IMR-90 (cell line): ENCODE results near the gene MAP3K19. TPM values are rescaled to one million over a fixed set of nuclear protein-coding genes. Genes with fewer than 3 reads are reported as not detected.

Experiments
- ATAC-seq: fragments of 200-7000 bp; cut with Tn5 transposase; 2 replicates; pipeline ENCODE4 v1.9.1; 2020; ENCODE audit warnings: low read depth, mild to moderate bottlenecking, moderate library complexity
- BruUV-seq: library from RNA; stranded (reverse); fragments of 400-500 nt; replicated peaks from 2 replicates; lab custom pipeline; 2021; lab: Mats Ljungman, UMichigan
- CTCF ChIA-PET: fragments of 300-600 bp; formaldehyde crosslinking; extraction: SDS; loops from one replicate; lab custom pipeline; 2021; ENCODE audit warnings: antibody characterized with exemption; lab: Yijun Ruan, JAX
- POLR2A ChIA-PET: fragments of 300-600 bp; sonication (Branson Sonifier 250); formaldehyde crosslinking; loops from one replicate; lab custom pipeline; 2022; ENCODE audit warnings: antibody characterized with exemption; ENCODE audit not compliant: unreplicated experiment; lab: Charles Lee
- DNase-seq: peaks from one replicate; pipeline ENCODE4 v3.0.0; 2013
- H2AFZ ChIP-seq: replicated peaks from 2 replicates; pipeline ENCODE3; 2013; ENCODE audit warnings: low read length, mild to moderate bottlenecking; ENCODE audit not compliant: poor library complexity
- H2AK5ac ChIP-seq: 2 replicates; pipeline ENCODE4 v1.6.1; 2013; ENCODE audit warnings: low read depth, low read length, inconsistent platforms
- H2AK9ac ChIP-seq: replicated peaks from 2 replicates; pipeline ENCODE3; 2013; ENCODE audit warnings: mild to moderate bottlenecking, low read depth, low read length, moderate library complexity; ENCODE audit not compliant: poor library complexity
- H2BK120ac ChIP-seq: 2 replicates; pipeline ENCODE4 v1.6.1; 2013; ENCODE audit warnings: low read depth, low read length, inconsistent platforms
- H2BK15ac ChIP-seq: 3 replicates; pipeline ENCODE4 v1.6.1; 2013; ENCODE audit warnings: low read depth, low read length, inconsistent platforms
- H2BK20ac ChIP-seq: 2 replicates; pipeline ENCODE4 v1.6.1; 2013; ENCODE audit warnings: low read depth, mild to moderate bottlenecking, inconsistent platforms, low read length, moderate library complexity
- H2BK5ac ChIP-seq: 2 replicates; pipeline ENCODE4 v1.6.1; 2013; ENCODE audit warnings: mild to moderate bottlenecking, low read depth, low read length, inconsistent platforms; ENCODE audit not compliant: poor library complexity, severe bottlenecking
- H3K14ac ChIP-seq: replicated peaks from 2 replicates; pipeline ENCODE4 v1.6.1; 2013; ENCODE audit warnings: low read depth, low read length, inconsistent platforms
- H3K18ac ChIP-seq: 2 replicates; pipeline ENCODE4 v1.6.1; 2013; ENCODE audit warnings: low read depth, low read length, control low read depth
- H3K23ac ChIP-seq: 2 replicates; pipeline ENCODE4 v1.6.1; 2013; ENCODE audit warnings: low read depth, low read length, inconsistent platforms
- H3K27ac ChIP-seq: 2 replicates; pipeline ENCODE4 v1.5.1; 2013; ENCODE audit warnings: mild to moderate bottlenecking, control low read depth, low read length; ENCODE audit not compliant: insufficient read depth
- H3K27me3 ChIP-seq: 2 replicates; pipeline ENCODE4 v1.6.1; 2013; ENCODE audit warnings: low read length; ENCODE audit not compliant: control insufficient read depth, insufficient read depth
- H3K36me3 ChIP-seq: 2 replicates; pipeline ENCODE4 v1.6.1; 2013; ENCODE audit warnings: low read length, mixed read lengths; ENCODE audit not compliant: control insufficient read depth, insufficient read depth
- H3K4ac ChIP-seq: 2 replicates; pipeline ENCODE4 v1.6.1; 2013; ENCODE audit warnings: low read depth, low read length, inconsistent platforms
- H3K4me1 ChIP-seq: 2 replicates; pipeline ENCODE4 v1.6.1; 2013; ENCODE audit warnings: low read length, mixed read lengths; ENCODE audit not compliant: control insufficient read depth, insufficient read depth
- H3K4me2 ChIP-seq: 2 replicates; pipeline ENCODE4 v1.6.1; 2013; ENCODE audit warnings: low read depth, mild to moderate bottlenecking, control low read depth, low read length, moderate library complexity
- H3K4me3 ChIP-seq: 2 replicates; pipeline ENCODE4 v1.5.1; 2013; ENCODE audit warnings: low read depth, mild to moderate bottlenecking, control low read depth, low read length, moderate library complexity; ENCODE audit not compliant: insufficient read depth
- H3K56ac ChIP-seq: 2 replicates; pipeline ENCODE4 v1.6.1; 2013; ENCODE audit warnings: low read length, inconsistent platforms; ENCODE audit not compliant: insufficient read depth; ENCODE audit errors: extremely low read depth
- H3K79me1 ChIP-seq, 2 experiments: 2 replicates each; pipeline ENCODE4 v1.6.1; 2013; ENCODE audit warnings: low read length in 2 of 2, inconsistent platforms in 1 of 2, low read depth in 1 of 2
- H3K9ac ChIP-seq: 2 replicates; pipeline ENCODE4 v1.6.1; 2013; ENCODE audit warnings: low read depth, low read length, control low read depth
- H3K9me1 ChIP-seq: 2 replicates; pipeline ENCODE4 v1.6.1; 2013; ENCODE audit warnings: low read length, inconsistent platforms; ENCODE audit not compliant: insufficient read depth
- H3K9me3 ChIP-seq: 2 replicates; pipeline ENCODE4 v1.6.1; 2013; ENCODE audit warnings: low read length; ENCODE audit not compliant: control insufficient read depth, insufficient read depth
- H4K20me1 ChIP-seq: 2 replicates; pipeline ENCODE4 v1.6.1; 2013; ENCODE audit warnings: low read length, inconsistent platforms; ENCODE audit not compliant: insufficient read depth
- H4K5ac ChIP-seq: 2 replicates; pipeline ENCODE4 v1.6.1; 2013; ENCODE audit warnings: mild to moderate bottlenecking, low read depth, low read length, control low read depth
- H4K8ac ChIP-seq, 2 experiments: 2 replicates each; pipeline ENCODE4 v1.6.1; 2013; ENCODE audit warnings: low read depth in 2 of 2, low read length in 2 of 2, control low read depth in 1 of 2, inconsistent platforms in 1 of 2
- H4K91ac ChIP-seq: 2 replicates; pipeline ENCODE4 v1.6.1; 2013; ENCODE audit warnings: low read depth, low read length, inconsistent platforms; ENCODE audit not compliant: insufficient read depth
- BHLHE40 ChIP-seq: fragments of 150-350 bp; IDR thresholded peaks from 2 replicates; pipeline ENCODE4 v1.6.1; 2016; ENCODE audit warnings: mild to moderate bottlenecking, low read depth, low read length
- CEBPB ChIP-seq: IDR thresholded peaks from 2 replicates; pipeline ENCODE4 v1.6.1; 2012; ENCODE audit warnings: low read depth, low read length, improper control_type of control experiment
- CHD1 ChIP-seq: IDR thresholded peaks from 2 replicates; pipeline ENCODE4 v1.6.1; 2012; ENCODE audit warnings: low read depth, low read length, improper control_type of control experiment
- CTCF ChIP-seq: conservative IDR thresholded peaks from 2 replicates; pipeline ENCODE4 v1.5.1; 2012; ENCODE audit warnings: mild to moderate bottlenecking, low read depth, low read length, improper control_type of control experiment
- FOS ChIP-seq: fragments of 150-350 bp; IDR thresholded peaks from 2 replicates; pipeline ENCODE4 v1.6.1; 2016; ENCODE audit warnings: low read depth, low read length
- MAFK ChIP-seq: IDR thresholded peaks from 2 replicates; pipeline ENCODE4 v1.6.1; 2012; ENCODE audit warnings: low read depth, low read length, improper control_type of control experiment
- MAZ ChIP-seq: IDR thresholded peaks from 2 replicates; pipeline ENCODE4 v1.6.1; 2012; ENCODE audit warnings: low read depth, mild to moderate bottlenecking, low read length, improper control_type of control experiment, moderate library complexity, borderline replicate concordance
- MXI1 ChIP-seq: IDR thresholded peaks from 2 replicates; pipeline ENCODE4 v1.6.1; 2012; ENCODE audit warnings: low read depth, mild to moderate bottlenecking, low read length, moderate library complexity, borderline replicate concordance
- NFE2L2 ChIP-seq: fragments of 150-350 bp; IDR thresholded peaks from 2 replicates; pipeline ENCODE4 v1.6.1; 2016; ENCODE audit warnings: low read depth, mild to moderate bottlenecking, low read length
- POLR2A ChIP-seq: IDR thresholded peaks from 2 replicates; pipeline ENCODE4 v1.6.1; 2012; ENCODE audit warnings: mild to moderate bottlenecking, low read depth, low read length
- RAD21 ChIP-seq: IDR thresholded peaks from 2 replicates; pipeline ENCODE4 v1.6.1; 2012; ENCODE audit warnings: low read length, improper control_type of control experiment
- RCOR1 ChIP-seq: IDR thresholded peaks from 2 replicates; pipeline ENCODE4 v1.6.1; 2012; ENCODE audit warnings: mild to moderate bottlenecking, low read length, improper control_type of control experiment; ENCODE audit not compliant: insufficient replicate concordance
- RFX5 ChIP-seq: IDR thresholded peaks from 2 replicates; pipeline ENCODE4 v1.8.0; 2012; ENCODE audit warnings: low read depth, mild to moderate bottlenecking, low read length, moderate library complexity
- SMC3 ChIP-seq: fragments of 150-350 bp; IDR thresholded peaks from 2 replicates; pipeline ENCODE4 v1.6.1; 2016; ENCODE audit warnings: low read depth, mild to moderate bottlenecking, antibody characterized with exemption, low read length, moderate library complexity
- USF2 ChIP-seq: fragments of 150-350 bp; IDR thresholded peaks from 2 replicates; pipeline ENCODE4 v1.6.1; 2017; ENCODE audit warnings: mild to moderate bottlenecking, antibody characterized with exemption, low read length, low read depth
- WGBS, 2 experiments: methylation state at CpG; one replicate each; pipeline versions ENCODE4 v1.1.5 to v1.1.7; 2013; ENCODE audit warnings: missing lambda C conversion rate in 2 of 2; ENCODE audit not compliant: insufficient read length in 1 of 2; ENCODE audit errors: extremely low coverage in 2 of 2; 5-methylcytosine and 5-hydroxymethylcytosine counted together
- dilution Hi-C: fragments of 300-500 bp; cut with HindIII; formaldehyde crosslinking; loops from one replicate; pipeline ENCODE4 v1.14.3; 2018; ENCODE audit warnings: low sequenced_read_pairs; ENCODE audit not compliant: unreplicated experiment
- in situ Hi-C: fragments of 300-500 bp; cut with MboI; formaldehyde crosslinking; loops from 3 replicates; pipeline ENCODE4 v1.14.3; 2019; ENCODE audit warnings: low sequenced_read_pairs, inconsistent platforms, mixed read lengths
- intact Hi-C: fragments of 100-400 bp; cut with micrococcal nuclease; formaldehyde crosslinking; loops from 2 replicates; pipeline ENCODE4 v1.10.0; 2022
- polyA plus RNA-seq, 3 experiments: library from polyadenylated mRNA; depleted of rRNA; stranded (reverse); fragments of >200 nt; gene quantifications; 2 replicates each; pipeline ENCODE4 v1.2.3, GENCODE V29; 2012; ENCODE audit warnings: low replicate concordance in 1 of 3
- total RNA-seq: library from RNA; depleted of rRNA; stranded (reverse); fragments of >200 nt; gene quantifications from 2 replicates; pipeline ENCODE4 v1.2.3, GENCODE V29; 2012
- TF ChIP-seq, protein P1 (sequence below): fragments of 150-350 bp; IDR thresholded peaks from 2 replicates; pipeline ENCODE4 v1.6.1; 2016; ENCODE audit warnings: low read depth, mild to moderate bottlenecking, low read length, moderate library complexity, borderline replicate concordance

The MAP3K19 gene
- total and polyA plus RNA-seq, 2 of the 4 experiments (the other 2 are of a cell fraction) = not detected

DNA sequence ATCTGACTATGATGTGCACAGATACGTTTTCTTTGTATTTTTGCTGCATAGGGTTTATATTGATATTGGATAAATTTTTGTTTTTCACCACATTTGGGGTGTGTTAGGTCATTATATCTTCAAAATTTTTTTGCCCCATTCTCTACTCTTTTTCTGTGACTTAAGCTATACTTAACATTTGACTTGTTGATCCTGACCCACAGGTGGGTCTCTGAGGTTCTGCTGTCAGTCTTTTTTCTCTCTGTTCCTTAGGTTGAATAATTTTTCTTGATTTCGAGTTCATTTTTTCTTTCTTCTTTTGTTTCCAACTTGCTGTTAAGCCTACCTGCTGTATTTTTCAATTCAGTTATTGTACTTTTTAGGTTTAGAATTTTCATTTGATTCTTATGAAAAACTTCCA, 16.9 kb upstream of the MAP3K19 start:
- POLR2A ChIA-PET = no interaction called here
- H4K5ac ChIP-seq = no peak overlapping the region
- no peak for DNase-seq
- H3K4me3 ChIP-seq = no peak overlapping the region
- ATAC-seq = no peak
- no peaks in the 10 kb centered on the region for H3K9me3 ChIP-seq
- H3K79me1 ChIP-seq = peaks cover 19 to 31% of the 10 kb centered on the region in 2 experiments
- H2BK120ac ChIP-seq = no peak overlapping the region
- no peak overlapping the region for H2BK15ac ChIP-seq
- no TSS peak for BruUV-seq
- no peak overlapping the region for H3K4ac ChIP-seq
- no peak overlapping the region for H4K91ac ChIP-seq
- H3K56ac ChIP-seq = no peak overlapping the region
- no peaks in the 10 kb centered on the region for H3K27me3 ChIP-seq
- H3K4me1 ChIP-seq = peaks cover 4% of the 10 kb centered on the region; the same call in 1 of the 2 replicates
- H4K20me1 ChIP-seq = peaks cover 9% of the 10 kb centered on the region; the same call in 1 of the 2 replicates
- H3K9me1 ChIP-seq = no peaks in the 10 kb centered on the region
- intact Hi-C loops (no loop called here), dilution Hi-C loops (no loop called here), in situ Hi-C loops (no loop called here)
- no peak overlapping the region for H3K27ac ChIP-seq
- H3K36me3 ChIP-seq = peaks cover 11% of the 10 kb centered on the region
- H2AFZ ChIP-seq = no peak overlapping the region
- H2AK9ac ChIP-seq = no peak overlapping the region
- no peak overlapping the region for H2AK5ac ChIP-seq
- no peak overlapping the region for H2BK5ac ChIP-seq
- no peak overlapping the region for H3K14ac ChIP-seq
- H2BK20ac ChIP-seq = no peak overlapping the region
- H3K9ac ChIP-seq = no peak overlapping the region
- no CpG with 5 or more reads among the region's 2 CpGs for WGBS, 2 experiments
- no peak overlapping the region for H3K4me2 ChIP-seq
- CTCF ChIA-PET = no interaction called here
- no peak overlapping the region for H3K23ac ChIP-seq
- H4K8ac ChIP-seq = no peak overlapping the region
- no peak overlapping the region for H3K18ac ChIP-seq
- no peak for TF ChIP-seq NFE2L2
- no peak for TF ChIP-seq CTCF
- TF ChIP-seq RFX5 = no peak
- no peak for TF ChIP-seq BHLHE40
- no peak for TF ChIP-seq MXI1
- no peak for TF ChIP-seq MAFK
- TF ChIP-seq FOS = no peak
- TF ChIP-seq CHD1 = no peak
- no peak for TF ChIP-seq SMC3
- TF ChIP-seq CEBPB = no peak
- TF ChIP-seq USF2 = no peak
- no peak for TF ChIP-seq MAZ
- TF ChIP-seq RCOR1 = no peak
- no peak for TF ChIP-seq POLR2A
- no peak for TF ChIP-seq RAD21
- TF ChIP-seq, protein P1, sequence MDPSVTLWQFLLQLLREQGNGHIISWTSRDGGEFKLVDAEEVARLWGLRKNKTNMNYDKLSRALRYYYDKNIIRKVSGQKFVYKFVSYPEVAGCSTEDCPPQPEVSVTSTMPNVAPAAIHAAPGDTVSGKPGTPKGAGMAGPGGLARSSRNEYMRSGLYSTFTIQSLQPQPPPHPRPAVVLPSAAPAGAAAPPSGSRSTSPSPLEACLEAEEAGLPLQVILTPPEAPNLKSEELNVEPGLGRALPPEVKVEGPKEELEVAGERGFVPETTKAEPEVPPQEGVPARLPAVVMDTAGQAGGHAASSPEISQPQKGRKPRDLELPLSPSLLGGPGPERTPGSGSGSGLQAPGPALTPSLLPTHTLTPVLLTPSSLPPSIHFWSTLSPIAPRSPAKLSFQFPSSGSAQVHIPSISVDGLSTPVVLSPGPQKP = no peak
